UCSD-AML1 (cell line): ENCODE data around the gene GPC5.
"Not testable (repeated sequence)": the region's sequence is repeated elsewhere in the genome, so short reads cannot be mapped to it uniquely, and the experiment has no call there.

ENCODE experiments used
- DNase-seq: peaks from one replicate; lab custom pipeline; 2025; ENCODE audit not compliant: unreplicated experiment; lab: John Stamatoyannopoulos, UW

The GPC5 gene

GRCh38 chr13:92415781-92416180, 1017.4 kb downstream of the GPC5 start:
- DNase-seq: no peak

- DNase-seq: no peak
These were observed 1020.5 kb downstream of the GPC5 start for GRCh38 chr13:92418818-92419412.

- DNase-seq: no peak
These were observed 1030.8 kb downstream of the GPC5 start for GRCh38 chr13:92429231-92429630.

GRCh38 chr13:92433386-92433785, 1035.0 kb downstream of the GPC5 start:
- DNase-seq: no peak

- DNase-seq: no peak
These were observed 1035.5 kb downstream of the GPC5 start for GRCh38 chr13:92433963-92434362.

- no peak for DNase-seq
These were observed 1038.5 kb downstream of the GPC5 start for GRCh38 chr13:92436924-92437323.

- DNase-seq: no peak
These were observed 1045.8 kb downstream of the GPC5 start for GRCh38 chr13:92444244-92444643.

GRCh38 chr13:92451060-92451459, 1052.6 kb downstream of the GPC5 start:
- no peak for DNase-seq

GRCh38 chr13:92452840-92453239, 1054.4 kb downstream of the GPC5 start:
- no peak for DNase-seq

GRCh38 chr13:92459306-92459705, 1060.9 kb downstream of the GPC5 start:
- no peak for DNase-seq

GRCh38 chr13:92460479-92460878, 1062.1 kb downstream of the GPC5 start:
- no peak for DNase-seq

GRCh38 chr13:92461402-92461801, 1063.0 kb downstream of the GPC5 start:
- DNase-seq: no peak

- DNase-seq: no peak
These were observed 1063.4 kb downstream of the GPC5 start for GRCh38 chr13:92461831-92462230.

GRCh38 chr13:92463134-92463533, 1064.7 kb downstream of the GPC5 start:
- no peak for DNase-seq

GRCh38 chr13:92473765-92474475, 1075.5 kb downstream of the GPC5 start:
- no peak for DNase-seq

GRCh38 chr13:92480387-92480786, 1082.0 kb downstream of the GPC5 start:
- DNase-seq: no peak

- not testable (repeated sequence) for DNase-seq
These were observed 1084.4 kb downstream of the GPC5 start for GRCh38 chr13:92482790-92483189.

- DNase-seq: no peak
These were observed 1085.5 kb downstream of the GPC5 start for GRCh38 chr13:92483894-92484293.

- DNase-seq: no peak
These were observed 1088.8 kb downstream of the GPC5 start for GRCh38 chr13:92487238-92487637.

- no peak for DNase-seq
These were observed 1089.9 kb downstream of the GPC5 start for GRCh38 chr13:92488249-92488852.

- no peak for DNase-seq
These were observed 1093.4 kb downstream of the GPC5 start for GRCh38 chr13:92491839-92492238.

GRCh38 chr13:92494915-92495314, 1096.5 kb downstream of the GPC5 start:
- no peak for DNase-seq
